ENCODE measurements around the gene PDE1C.

PDE1C gene

DNA sequence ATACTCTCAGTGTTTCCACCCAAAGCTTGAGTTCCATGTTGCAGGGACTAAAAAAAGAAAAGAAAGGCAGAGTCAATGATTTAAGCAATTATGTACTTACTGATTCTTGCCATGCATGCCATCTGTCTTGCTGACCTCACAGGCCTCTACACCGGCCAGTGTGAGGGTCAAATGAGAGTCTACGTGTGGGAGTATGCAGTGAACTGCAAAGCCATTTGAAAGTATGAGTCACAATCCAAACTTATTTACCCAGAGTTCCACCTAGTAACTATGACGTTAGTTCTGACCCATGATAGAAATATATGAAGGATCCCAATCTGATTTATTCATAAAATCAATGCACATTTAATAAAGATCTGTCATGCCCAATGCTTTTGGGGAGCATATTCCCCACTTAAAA, 26.5 kb downstream of the PDE1C start:
- peak; percentile 83 for DNase-seq (ENCODE audit: low read depth, low spot score)
- H3K4me3 ChIP-seq (ENCODE audit: low read depth, low read length), result no peak overlapping the region
- in situ Hi-C loops (cut with HindIII; ENCODE audit: low sequenced_read_pairs), result no loop called here
- TF ChIP-seq, protein P1, sequence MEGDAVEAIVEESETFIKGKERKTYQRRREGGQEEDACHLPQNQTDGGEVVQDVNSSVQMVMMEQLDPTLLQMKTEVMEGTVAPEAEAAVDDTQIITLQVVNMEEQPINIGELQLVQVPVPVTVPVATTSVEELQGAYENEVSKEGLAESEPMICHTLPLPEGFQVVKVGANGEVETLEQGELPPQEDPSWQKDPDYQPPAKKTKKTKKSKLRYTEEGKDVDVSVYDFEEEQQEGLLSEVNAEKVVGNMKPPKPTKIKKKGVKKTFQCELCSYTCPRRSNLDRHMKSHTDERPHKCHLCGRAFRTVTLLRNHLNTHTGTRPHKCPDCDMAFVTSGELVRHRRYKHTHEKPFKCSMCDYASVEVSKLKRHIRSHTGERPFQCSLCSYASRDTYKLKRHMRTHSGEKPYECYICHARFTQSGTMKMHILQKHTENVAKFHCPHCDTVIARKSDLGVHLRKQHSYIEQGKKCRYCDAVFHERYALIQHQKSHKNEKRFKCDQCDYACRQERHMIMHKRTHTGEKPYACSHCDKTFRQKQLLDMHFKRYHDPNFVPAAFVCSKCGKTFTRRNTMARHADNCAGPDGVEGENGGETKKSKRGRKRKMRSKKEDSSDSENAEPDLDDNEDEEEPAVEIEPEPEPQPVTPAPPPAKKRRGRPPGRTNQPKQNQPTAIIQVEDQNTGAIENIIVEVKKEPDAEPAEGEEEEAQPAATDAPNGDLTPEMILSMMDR (IDR thresholded peaks at IDR 0.05; ENCODE audit: low read depth, low read length), result no peak

DNA sequence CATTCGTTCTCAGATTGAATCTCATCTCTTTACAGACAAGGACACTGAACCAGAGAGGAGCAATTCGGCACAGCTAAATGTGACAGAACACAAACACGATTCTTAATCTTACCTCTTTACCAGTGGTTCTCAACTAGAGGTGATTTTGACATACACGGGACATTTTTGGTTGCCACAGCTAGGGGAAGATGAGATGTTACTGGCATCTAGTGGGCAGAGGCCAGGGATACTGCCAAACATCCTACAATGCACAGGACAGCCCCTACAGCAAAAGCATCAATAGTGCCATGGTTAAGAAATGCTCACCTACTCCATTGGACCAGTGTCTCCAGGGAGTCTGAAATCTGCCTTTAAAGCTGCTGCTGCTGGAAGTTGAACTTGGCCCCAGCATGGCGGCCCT, 27.3 kb downstream of the PDE1C start:
- no peak for DNase-seq (ENCODE audit: low read depth, low spot score)
- in situ Hi-C loops (cut with HindIII; ENCODE audit: low sequenced_read_pairs), result no loop called here
- TF ChIP-seq, protein P1 (IDR thresholded peaks at IDR 0.05; ENCODE audit: low read depth, low read length), result no peak
- no peak overlapping the region for H3K4me3 ChIP-seq (ENCODE audit: low read depth, low read length)

DNA sequence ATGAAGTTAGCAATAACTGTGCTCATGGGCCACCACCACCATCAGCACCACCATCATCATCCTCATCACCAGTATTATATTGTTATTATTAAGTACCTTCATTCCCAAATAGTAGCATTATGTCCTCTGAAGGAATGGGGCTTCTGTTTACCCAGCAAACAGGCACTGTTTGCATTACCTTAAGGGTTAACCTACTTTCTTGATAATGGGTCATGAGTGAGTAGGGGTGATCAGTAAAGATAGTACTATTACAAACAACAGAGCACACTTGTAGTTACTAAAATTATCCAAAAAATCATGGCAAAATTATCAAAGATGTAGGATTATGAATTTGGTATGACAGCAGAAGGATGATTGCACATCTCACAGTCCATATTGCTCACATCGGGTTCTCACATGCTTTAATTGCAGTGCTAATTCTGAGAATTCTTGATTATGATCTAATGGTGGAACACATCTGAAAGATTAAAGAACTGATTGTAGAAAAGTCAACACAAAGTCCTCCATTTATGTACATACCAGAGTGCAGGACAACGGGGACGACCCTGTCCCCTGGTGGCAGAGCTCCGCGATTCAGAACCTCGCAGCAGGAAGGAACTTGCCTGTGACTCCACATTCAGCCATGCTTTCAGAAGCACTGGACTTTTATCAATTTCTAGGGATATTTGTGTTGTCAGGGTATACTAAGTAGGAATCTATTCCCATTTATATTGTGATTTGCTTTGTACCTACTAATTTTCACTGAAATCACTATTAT, 31.0 kb downstream of the PDE1C start:
- H3K4me3 ChIP-seq (ENCODE audit: low read depth, low read length), result no peak overlapping the region
- no peak for DNase-seq (ENCODE audit: low read depth, low spot score)
- in situ Hi-C loops (cut with HindIII; ENCODE audit: low sequenced_read_pairs), result no loop called here
- TF ChIP-seq, protein P1 (IDR thresholded peaks at IDR 0.05; ENCODE audit: low read depth, low read length), result peak; percentile 3

DNA sequence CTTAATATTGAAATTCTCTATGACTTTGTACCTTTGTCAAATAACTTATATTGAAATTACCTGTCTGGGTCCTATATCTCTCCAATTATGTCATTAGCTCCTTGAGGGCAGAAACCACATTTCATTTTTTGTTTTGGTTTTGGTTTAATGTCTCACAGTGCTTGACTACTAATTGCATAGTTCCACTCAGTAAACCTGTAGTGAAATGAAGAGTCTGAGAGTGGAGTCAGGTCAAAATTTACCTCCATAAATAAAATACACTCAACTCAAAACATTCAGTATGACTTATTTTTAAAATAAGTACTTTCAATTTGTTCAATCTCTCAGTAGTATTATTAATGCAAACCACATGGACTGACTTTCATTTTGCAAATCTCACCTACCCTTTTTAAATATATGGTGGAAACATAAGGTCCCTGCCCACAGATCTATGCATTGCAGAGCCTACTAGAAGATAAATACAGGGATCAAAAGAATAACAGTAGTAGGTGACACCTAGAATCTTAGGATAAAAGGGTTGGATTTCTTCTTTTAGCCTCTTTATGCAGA, 32.5 kb downstream of the PDE1C start:
- no peak for DNase-seq (ENCODE audit: low read depth, low spot score)
- H3K4me3 ChIP-seq (ENCODE audit: low read depth, low read length), result no peak overlapping the region
- TF ChIP-seq, protein P1 (IDR thresholded peaks at IDR 0.05; ENCODE audit: low read depth, low read length), result no peak
- in situ Hi-C loops (cut with HindIII; ENCODE audit: low sequenced_read_pairs), result no loop called here

DNA sequence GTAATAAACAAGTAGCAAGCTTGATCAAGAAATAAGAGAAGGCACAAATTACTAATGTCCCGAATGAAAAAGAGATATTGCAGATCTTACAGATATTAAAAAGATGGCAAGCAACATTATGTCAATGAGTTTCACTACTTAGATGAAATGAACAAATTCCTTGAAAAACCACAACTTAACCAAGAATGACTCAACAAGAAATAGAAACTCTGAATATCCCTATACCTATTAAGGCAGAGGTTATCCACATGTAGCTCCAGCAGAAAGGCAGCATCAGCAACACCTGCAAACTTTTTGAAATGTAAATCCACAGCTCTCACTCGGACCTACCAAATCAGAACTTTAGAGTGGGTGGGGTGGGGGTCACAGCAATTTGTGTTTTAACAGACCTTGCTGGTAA, 33.6 kb downstream of the PDE1C start:
- DNase-seq (ENCODE audit: low read depth, low spot score), result peak; percentile 64
- in situ Hi-C loops (cut with HindIII; ENCODE audit: low sequenced_read_pairs), result no loop called here
- TF ChIP-seq, protein P1 (IDR thresholded peaks at IDR 0.05; ENCODE audit: low read depth, low read length), result no peak
- no peak overlapping the region for H3K4me3 ChIP-seq (ENCODE audit: low read depth, low read length)

- TF ChIP-seq, protein P1 (IDR thresholded peaks at IDR 0.05; ENCODE audit: low read depth, low read length), result no peak
- in situ Hi-C loops (cut with HindIII; ENCODE audit: low sequenced_read_pairs), result no loop called here
Measured at GRCh38 chr7:32034052-32034451, 36.2 kb downstream of the PDE1C start.

More at GRCh38 chr7:32034052-32034451, 36.2 kb downstream of the PDE1C start:
- DNase-seq (ENCODE audit: low read depth, low spot score), result no peak
- H3K4me3 ChIP-seq (ENCODE audit: low read depth, low read length), result no peak overlapping the region

Measured in astrocyte of the spinal cord (primary cell).